ENCODE results near the gene WFDC12.

Gene WFDC12

DNA sequence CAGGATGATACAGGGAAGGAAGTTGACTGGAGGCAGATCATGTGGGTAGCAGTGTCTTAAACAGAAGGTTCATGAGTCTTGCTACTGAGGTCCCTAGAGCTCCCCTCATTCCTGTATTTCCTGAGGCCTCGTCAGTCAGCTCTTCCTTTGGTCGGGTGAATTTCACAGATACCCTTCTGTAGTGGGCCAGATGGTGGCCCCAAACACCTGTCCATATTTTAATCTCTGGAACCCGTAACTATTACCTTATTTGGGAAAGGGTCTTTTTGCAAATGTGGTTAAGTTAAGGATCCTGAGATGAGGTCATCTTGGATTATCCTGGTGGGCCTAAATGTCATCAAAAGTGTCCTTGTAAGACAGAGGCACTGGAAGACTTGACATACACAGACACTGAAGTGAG, 32.9 kb downstream of the WFDC12 start:
- DNase-seq (ENCODE audit: low read depth), result no peak

DNA sequence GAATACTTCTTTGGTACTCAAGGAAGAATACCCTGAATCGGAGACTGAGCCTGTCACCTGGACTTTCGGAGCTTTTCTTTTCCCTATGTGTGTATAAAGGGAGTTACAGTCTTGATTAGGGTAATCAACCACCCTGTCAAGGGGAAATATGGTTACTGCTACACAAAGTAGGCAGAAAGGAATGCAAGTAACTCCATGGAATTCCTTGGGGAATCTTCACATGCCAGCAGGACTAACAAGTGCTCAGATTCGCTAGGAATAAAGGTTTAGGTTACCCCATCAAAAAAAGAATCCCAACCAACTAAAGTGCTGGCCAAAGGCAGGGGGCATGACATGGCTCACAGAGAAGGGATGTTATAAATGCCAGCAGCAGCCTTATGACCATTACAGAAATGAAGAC, 33.8 kb downstream of the WFDC12 start:
- no peak for DNase-seq (ENCODE audit: low read depth)

DNA sequence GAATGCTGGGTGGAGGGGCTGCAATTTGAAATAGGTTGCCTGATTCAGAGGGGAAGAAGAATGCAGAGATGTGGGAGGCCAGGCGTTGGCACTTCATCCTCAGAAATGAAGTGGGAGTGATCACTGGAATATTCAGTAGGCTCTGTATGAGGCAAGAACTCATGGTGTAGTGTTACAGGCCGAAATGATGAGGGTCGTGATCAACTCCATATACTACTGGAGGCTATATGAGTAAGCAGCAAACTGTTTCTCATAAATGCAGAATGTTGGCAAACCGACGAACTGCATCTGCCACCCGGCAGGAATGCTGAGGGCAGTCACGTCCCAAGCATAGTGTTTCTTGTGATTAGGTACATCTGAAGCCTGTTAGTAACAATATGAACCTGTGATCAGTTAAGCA, 36.0 kb downstream of the WFDC12 start:
- DNase-seq (ENCODE audit: low read depth), result no peak

DNA sequence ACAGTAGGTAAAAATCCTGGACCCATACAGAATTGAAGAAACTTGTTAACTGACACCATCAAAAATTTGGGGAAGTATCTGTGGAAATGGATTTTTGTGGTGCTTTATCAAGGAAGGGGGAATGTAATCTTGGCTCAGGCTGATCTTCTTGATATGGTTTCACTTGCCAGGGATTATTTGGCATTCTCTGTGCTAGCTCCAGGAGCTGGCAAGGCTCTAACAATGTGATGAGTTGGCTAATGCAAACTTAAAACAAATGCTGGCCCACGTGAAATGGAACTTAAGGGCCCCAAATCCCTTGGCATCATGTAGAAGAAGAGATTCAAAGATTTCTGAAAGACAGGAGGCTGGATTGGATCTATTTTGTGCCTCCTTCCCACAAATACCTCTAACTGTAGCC, 36.5 kb downstream of the WFDC12 start:
- no peak for DNase-seq (ENCODE audit: low read depth)

DNA sequence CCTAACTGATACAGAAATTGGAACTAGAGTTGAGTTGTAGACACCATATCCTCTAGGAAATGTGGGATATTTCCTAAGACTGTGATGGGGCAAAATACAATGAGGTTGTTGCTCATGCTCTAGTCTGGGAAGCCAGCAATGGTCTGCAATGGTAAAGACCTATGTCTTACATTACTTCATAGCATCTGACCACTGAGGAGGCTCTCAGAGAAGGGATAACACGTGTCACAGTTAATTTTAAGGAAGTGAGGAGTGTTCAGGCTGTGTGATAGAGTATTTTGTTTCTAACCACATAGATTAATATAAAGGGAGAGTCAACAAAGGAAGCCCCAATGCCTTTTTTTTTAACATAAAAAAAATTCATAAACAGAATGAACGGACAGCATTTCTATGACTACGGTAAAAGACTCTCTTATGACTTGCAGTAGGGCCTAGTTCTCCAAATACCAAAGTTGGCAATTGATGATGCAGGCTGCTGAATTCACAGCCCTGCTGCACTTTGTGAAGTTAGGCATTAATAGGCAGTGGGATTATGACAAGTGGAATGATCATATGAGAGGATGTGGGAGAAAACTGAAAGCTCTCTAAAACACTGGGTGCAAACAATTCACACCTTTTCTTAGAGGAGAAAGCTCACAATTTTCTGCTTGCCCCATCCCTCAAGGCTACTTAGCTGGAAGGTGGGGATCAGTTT, 37.0 kb downstream of the WFDC12 start:
- no peak for DNase-seq (ENCODE audit: low read depth)

DNA sequence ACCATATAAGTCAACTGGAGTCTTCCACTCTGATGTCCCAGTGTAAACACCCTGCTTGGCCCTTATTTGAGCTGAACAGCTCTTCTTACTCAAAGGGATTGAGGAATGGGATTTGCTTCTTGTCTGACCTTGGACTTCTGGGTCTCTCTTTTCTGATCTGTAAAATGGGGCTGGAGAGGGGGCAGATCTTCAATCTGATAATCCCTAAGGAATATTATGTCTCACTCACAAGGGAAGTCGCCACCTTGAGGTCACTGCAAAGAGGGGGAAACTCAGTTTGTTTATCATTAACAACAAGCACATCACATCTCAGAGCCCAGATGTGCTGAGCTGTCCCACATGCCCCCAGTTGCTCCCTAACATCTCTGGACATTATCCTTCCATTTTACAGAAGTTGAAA, 38.4 kb downstream of the WFDC12 start:
- DNase-seq (ENCODE audit: low read depth), result no peak

DNA sequence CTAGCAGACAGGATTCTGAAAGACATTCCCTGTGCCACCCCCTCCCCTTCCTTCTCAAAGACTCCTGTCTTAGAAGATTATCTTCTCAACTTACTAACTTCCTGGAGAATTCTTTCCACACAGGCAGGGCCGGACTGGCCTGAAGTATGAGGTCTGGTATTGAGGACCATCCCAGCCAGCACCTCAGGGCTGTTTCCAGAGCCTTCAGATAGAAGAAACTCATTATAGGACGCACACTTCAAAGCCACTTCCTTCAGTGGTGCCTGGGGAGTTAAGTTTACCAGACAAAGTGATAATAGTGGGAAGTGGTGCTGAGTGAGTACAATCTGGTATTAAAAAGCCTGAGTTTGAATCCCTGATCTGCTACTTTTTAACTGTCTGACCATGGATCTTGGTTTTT, 39.0 kb downstream of the WFDC12 start:
- no peak for DNase-seq (ENCODE audit: low read depth)

DNA sequence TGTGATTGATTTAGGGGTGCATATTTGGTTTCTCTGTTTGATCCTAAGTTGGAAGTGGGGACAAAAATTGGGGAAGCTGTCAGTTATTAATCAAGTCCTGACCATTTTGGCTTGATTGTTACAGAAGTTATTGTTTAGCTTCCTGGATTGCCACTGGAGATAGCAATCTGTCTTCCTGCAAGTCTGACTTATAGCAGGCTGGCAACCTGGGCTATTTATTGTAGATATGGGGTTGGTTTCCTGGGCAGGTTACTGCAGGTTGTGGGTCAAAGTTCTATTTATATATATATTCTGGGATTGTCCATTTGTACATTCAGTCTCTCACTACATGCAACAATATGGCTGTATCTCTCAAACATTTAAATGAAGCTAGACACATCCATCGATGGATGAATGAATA, 41.1 kb downstream of the WFDC12 start:
- no peak for DNase-seq (ENCODE audit: low read depth)

DNA sequence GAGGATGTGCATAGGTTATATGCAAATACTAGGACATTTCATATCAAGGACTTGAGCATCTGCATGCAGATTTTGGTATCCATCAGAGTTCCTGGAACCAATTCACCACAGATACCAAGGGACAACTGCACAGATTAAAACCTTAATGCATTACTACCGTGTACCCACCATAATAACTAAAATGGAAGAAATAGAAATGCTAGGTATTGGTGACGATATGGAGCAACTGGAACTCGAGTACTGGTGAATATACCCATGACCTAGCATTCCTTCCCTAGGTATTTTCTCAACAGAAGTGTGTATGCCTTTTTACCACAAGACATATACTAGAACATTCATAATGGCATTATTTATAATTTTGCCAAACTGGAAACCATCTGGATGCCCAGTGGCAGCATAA, 41.8 kb downstream of the WFDC12 start:
- no peak for DNase-seq (ENCODE audit: low read depth)

DNA sequence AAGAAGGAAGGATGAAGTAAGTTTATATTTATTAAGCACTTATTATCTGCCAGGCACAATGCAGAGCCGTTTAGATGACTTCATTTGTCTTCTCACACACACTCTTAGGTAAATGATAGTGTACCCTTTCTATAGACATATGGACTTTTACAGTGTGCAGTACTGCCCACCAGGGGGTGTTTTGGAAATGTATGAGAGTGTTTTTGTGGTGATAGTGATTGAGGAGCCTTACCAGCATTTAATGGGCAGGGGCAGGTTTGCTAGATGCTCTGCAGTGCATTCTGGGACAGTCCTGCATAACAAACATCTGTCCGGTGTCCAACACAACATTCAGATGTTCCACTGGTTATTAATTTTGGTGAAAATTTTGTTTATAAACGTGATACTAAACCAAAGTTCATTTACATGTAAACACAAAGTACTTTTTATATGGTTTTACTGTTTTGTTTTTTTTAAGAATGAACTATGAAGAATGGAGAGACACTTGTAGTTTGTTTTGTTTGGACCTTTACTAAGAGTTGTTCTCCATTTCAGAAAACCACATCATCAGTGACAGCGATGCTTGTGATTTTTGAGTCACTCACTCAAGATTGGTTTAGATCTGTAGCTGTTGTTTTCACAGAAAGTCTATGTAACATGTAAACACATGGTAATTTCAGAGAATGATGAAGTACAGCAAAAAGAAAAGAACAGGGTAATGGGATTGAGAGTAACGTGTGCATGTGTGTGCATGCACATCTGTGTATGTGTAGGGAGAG, 43.2 kb downstream of the WFDC12 start:
- no peak for DNase-seq (ENCODE audit: low read depth)

DNA sequence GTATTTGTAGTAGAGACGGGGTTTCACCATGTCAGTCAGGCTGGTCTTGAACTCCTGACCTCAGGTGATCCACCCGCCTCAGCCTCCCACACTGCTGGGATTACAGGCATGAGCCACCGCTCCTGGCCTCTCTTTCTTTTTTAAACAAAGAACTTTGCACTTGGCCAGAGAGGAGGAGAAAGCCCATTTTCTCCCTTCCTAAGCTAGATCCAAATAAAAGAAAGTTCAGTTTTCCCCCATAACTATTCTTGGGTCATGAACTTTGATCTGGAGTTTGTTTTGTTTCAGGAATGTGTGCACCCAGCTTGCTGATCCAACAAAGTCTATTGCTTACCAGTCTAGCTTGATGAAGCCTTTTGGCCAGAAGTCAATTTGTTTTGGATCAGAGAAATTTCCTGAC, 46.7 kb downstream of the WFDC12 start:
- no peak for DNase-seq (ENCODE audit: low read depth)
